Measurements from ENCODE around the gene GAN. TPM values are rescaled to one million over a fixed set of nuclear protein-coding genes. Genes with fewer than 3 reads are reported as not detected.

The GAN gene
- total and polyA plus RNA-seq, 2 donors (not counting 1 experiment from before 2014, with no cell fraction given): 0.79 to 6.9 TPM

DNA sequence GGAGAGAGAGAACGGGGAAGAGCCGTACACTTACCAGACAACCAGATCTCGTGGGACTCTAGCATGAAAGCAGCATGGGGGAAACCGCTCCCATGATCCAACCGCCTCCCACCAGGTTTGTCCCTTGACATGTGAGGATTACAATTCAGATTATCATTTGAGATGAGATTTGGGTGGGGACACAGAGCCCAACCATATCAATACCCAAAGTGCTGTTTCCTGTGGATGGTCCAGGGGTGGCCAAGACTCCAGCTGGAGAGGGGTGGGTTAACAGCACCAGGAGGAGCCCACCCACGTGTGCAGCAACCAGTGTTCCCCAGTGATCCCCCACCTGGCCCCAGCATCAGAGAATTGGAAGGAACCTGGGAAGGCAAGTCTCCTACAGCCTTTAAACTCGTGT, 79.7 kb downstream of the GAN start:
- no peaks in the 10 kb centered on the region for H3K4me1 Mint-ChIP-seq
- H3K27ac Mint-ChIP-seq: no peak overlapping the region
- DNase-seq (no peak), ATAC-seq (ENCODE audit: low read depth) (no peak)
- WGBS (ENCODE audit: insufficient coverage): 94% methylated on average over 5 of the region's 7 CpGs
- POLR2A ChIA-PET: no interaction called here
- H3K4me3 Mint-ChIP-seq: no peak overlapping the region
- Histone ChIP-seq H3K27ac (ENCODE audit: low read length in 2 of 2) (no peak overlapping the region), H3K9ac (ENCODE audit: low read length) (no peak overlapping the region), H2AFZ (ENCODE audit: insufficient read depth, low read depth, low read length, poor library complexity, severe bottlenecking) (no peak overlapping the region), H4K20me1 (ENCODE audit: control insufficient read depth, insufficient read depth, low read length, poor library complexity, severe bottlenecking) (no peaks in the 10 kb centered on the region), H3K27me3 (replicated peaks in 1 of 4; ENCODE audit: control extremely low read depth in 1 of 4, control insufficient read depth in 3 of 4, insufficient read depth in 4 of 4, low read length in 3 of 4) (no peaks in the 10 kb centered on the region), H3K9me3 (ENCODE audit: control extremely low read depth in 1 of 3, control insufficient read depth in 2 of 3, insufficient read depth in 1 of 3, low read length in 2 of 3) (no peaks in the 10 kb centered on the region), H3K36me3 (replicated peaks in 1 of 2; ENCODE audit: control extremely low read depth in 1 of 2, control insufficient read depth in 1 of 2, extremely low read depth in 1 of 2, insufficient read depth in 2 of 2, low read length in 1 of 2) (peaks cover 0 to 4% of the 10 kb centered on the region in 2 experiments), H3K4me1 (ENCODE audit: control insufficient read depth in 2 of 2, insufficient read depth in 2 of 2, low read length in 2 of 2) (no peaks in the 10 kb centered on the region), H3K4me2 (replicated peaks; ENCODE audit: low read depth, low read length, poor library complexity, severe bottlenecking) (no peak overlapping the region), H3K79me2 (ENCODE audit: control insufficient read depth, insufficient read depth, low read length) (no peaks in the 10 kb centered on the region), H3K4me3 (ENCODE audit: control extremely low read depth in 1 of 5, extremely low read depth in 1 of 5, insufficient read depth in 1 of 5, low read depth in 2 of 5, low read length in 4 of 5) (no peak overlapping the region)
- intact Hi-C loops (cut with micrococcal nuclease): no loop called here
- H3K9me3 Mint-ChIP-seq (ENCODE audit: insufficient read depth): no peaks in the 10 kb centered on the region
- CTCF ChIA-PET: interaction anchor here (1.5 kb wide), 1 partner anchor 9 kb away, joined by 6 read pairs; no protein-coding TSS in a partner anchor
- TF ChIP-seq, protein P1, sequence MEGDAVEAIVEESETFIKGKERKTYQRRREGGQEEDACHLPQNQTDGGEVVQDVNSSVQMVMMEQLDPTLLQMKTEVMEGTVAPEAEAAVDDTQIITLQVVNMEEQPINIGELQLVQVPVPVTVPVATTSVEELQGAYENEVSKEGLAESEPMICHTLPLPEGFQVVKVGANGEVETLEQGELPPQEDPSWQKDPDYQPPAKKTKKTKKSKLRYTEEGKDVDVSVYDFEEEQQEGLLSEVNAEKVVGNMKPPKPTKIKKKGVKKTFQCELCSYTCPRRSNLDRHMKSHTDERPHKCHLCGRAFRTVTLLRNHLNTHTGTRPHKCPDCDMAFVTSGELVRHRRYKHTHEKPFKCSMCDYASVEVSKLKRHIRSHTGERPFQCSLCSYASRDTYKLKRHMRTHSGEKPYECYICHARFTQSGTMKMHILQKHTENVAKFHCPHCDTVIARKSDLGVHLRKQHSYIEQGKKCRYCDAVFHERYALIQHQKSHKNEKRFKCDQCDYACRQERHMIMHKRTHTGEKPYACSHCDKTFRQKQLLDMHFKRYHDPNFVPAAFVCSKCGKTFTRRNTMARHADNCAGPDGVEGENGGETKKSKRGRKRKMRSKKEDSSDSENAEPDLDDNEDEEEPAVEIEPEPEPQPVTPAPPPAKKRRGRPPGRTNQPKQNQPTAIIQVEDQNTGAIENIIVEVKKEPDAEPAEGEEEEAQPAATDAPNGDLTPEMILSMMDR (IDR thresholded peaks at IDR 0.05): no peak
- TF ChIP-seq EZH2 (IDR thresholded peaks at IDR 0.05; ENCODE audit: borderline replicate concordance, insufficient read depth, low read depth, low read length, poor library complexity, severe bottlenecking): no peak
- H3K27me3 Mint-ChIP-seq: no peaks in the 10 kb centered on the region

DNA sequence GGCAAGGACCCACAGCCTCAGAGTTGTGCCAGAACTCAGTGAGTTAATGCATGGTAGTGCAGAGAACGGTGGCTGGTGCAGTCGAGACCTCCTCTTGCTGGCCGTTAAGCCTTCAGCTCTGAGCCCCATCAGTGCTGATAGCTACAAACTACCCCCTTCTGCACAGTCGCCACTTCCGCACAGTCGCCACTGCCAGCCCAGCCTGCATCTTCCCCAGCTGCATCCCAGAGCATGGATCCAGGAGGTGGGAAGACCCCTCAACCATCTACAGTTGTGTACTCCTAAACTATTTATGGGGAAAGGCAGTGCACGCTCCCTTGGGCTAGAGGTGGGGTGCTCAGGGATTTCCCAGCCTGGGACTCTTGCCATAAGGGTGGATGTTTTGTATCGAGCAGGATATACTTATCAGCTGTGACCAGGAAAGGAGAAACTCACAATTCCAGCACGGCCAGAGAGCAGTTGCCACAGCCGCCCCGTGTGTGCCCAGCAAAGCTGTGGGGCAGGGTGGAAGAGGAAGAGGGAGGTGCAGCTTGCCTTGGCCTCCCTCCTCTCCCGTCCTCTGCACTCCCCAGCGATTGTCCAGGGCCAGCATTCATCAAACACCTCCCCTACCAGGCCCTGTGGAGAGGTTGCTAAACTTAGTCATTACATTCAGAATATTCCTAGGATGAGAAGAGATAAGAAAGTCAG, 80.3 kb downstream of the GAN start:
- POLR2A ChIA-PET: interaction anchor here (0.6 kb wide), 1 partner anchor 205 kb away, joined by 11 read pairs; no protein-coding TSS in a partner anchor
- H2AFZ ChIP-seq (ENCODE audit: insufficient read depth, low read depth, low read length, poor library complexity, severe bottlenecking): no peak overlapping the region
- WGBS (ENCODE audit: insufficient coverage): 91% methylated on average over 5 of the region's 13 CpGs
- H3K4me3 ChIP-seq (ENCODE audit: control extremely low read depth in 1 of 5, extremely low read depth in 1 of 5, insufficient read depth in 1 of 5, low read depth in 2 of 5, low read length in 4 of 5): no peak overlapping the region
- Mint-ChIP-seq H3K4me3 (no peak overlapping the region), H3K4me1 (no peaks in the 10 kb centered on the region), H3K27me3 (no peaks in the 10 kb centered on the region), H3K9me3 (ENCODE audit: insufficient read depth) (no peaks in the 10 kb centered on the region), H3K27ac (no peak overlapping the region)
- H3K36me3 ChIP-seq (replicated peaks in 1 of 2; ENCODE audit: control extremely low read depth in 1 of 2, control insufficient read depth in 1 of 2, extremely low read depth in 1 of 2, insufficient read depth in 2 of 2, low read length in 1 of 2): peaks cover 0 to 4% of the 10 kb centered on the region in 2 experiments
- H3K79me2 ChIP-seq (ENCODE audit: control insufficient read depth, insufficient read depth, low read length): no peaks in the 10 kb centered on the region
- H3K27ac ChIP-seq (ENCODE audit: low read length in 2 of 2): no peak overlapping the region
- CTCF ChIA-PET: interaction anchor here (1.5 kb wide), 1 partner anchor 9 kb away, joined by 6 read pairs; no protein-coding TSS in a partner anchor
- H3K4me1 ChIP-seq (ENCODE audit: control insufficient read depth in 2 of 2, insufficient read depth in 2 of 2, low read length in 2 of 2): no peaks in the 10 kb centered on the region
- TF ChIP-seq, protein P1 (IDR thresholded peaks at IDR 0.05): no peak
- no peak for TF ChIP-seq EZH2 (IDR thresholded peaks at IDR 0.05; ENCODE audit: borderline replicate concordance, insufficient read depth, low read depth, low read length, poor library complexity, severe bottlenecking)
- intact Hi-C loops (cut with micrococcal nuclease): no loop called here
- H3K4me2 ChIP-seq (replicated peaks; ENCODE audit: low read depth, low read length, poor library complexity, severe bottlenecking): no peak overlapping the region
- DNase-seq (no peak), ATAC-seq (ENCODE audit: low read depth) (no peak)
- no peak overlapping the region for H3K9ac ChIP-seq (ENCODE audit: low read length)
- H4K20me1 ChIP-seq (ENCODE audit: control insufficient read depth, insufficient read depth, low read length, poor library complexity, severe bottlenecking): no peaks in the 10 kb centered on the region
- H3K9me3 ChIP-seq (ENCODE audit: control extremely low read depth in 1 of 3, control insufficient read depth in 2 of 3, insufficient read depth in 1 of 3, low read length in 2 of 3): peaks cover 0 to 4% (median 0%) of the 10 kb centered on the region in 3 donors
- no peaks in the 10 kb centered on the region for H3K27me3 ChIP-seq (replicated peaks in 1 of 4; ENCODE audit: control extremely low read depth in 1 of 4, control insufficient read depth in 3 of 4, insufficient read depth in 4 of 4, low read length in 3 of 4)
